Vagina (tissue), 2 donors: ENCODE measurements around the gene C12orf42. TPM values are rescaled to one million over a fixed set of nuclear protein-coding genes. Genes with fewer than 3 reads are reported as not detected.

Experiments used
- DNase-seq, 2 donors: peaks; one replicate each; pipeline ENCODE4 v3.0.0-alpha.2; 2017; ENCODE audit errors: extremely low spot score in 2 of 2
- H3K27ac ChIP-seq: fragments of 200-600 bp; sonication (generic); one replicate; pipeline ENCODE4 v1.5.1; 2019
- H3K27me3 ChIP-seq: fragments of 200-600 bp; sonication (generic); one replicate; pipeline ENCODE4 v1.5.1; 2019
- H3K36me3 ChIP-seq, 2 donors: fragments of 200-600 bp; sonication (generic); one replicate each; pipeline ENCODE4 v1.5.1; 2017 to 2019
- H3K4me1 ChIP-seq: fragments of 200-600 bp; sonication (generic); one replicate; pipeline ENCODE4 v1.5.1; 2019
- H3K4me3 ChIP-seq, 2 donors: fragments of 200-600 bp; sonication (generic); 1 replicate in 1 of 2; 2 replicates in 1 of 2; pipeline ENCODE4 v1.5.1; 2016 to 2019
- H3K9me3 ChIP-seq: fragments of 200-600 bp; sonication (generic); one replicate; pipeline ENCODE4 v1.5.1; 2019
- CTCF ChIP-seq, 3 experiments: fragments of 450-650 bp in 2 of 3; fragments of 200-600 bp in 1 of 3; sonication (generic) in 1 of 3; IDR thresholded peaks; one replicate each; pipeline ENCODE4 v1.5.1; 2017 to 2019; ENCODE audit warnings: antibody characterized with exemption in 3 of 3, mild to moderate bottlenecking in 2 of 3, moderate library complexity in 2 of 3
- POLR2A ChIP-seq, 2 donors: fragments of 450-650 bp; IDR thresholded peaks; one replicate each; pipeline ENCODE4 v1.6.1; 2017; ENCODE audit warnings: antibody characterized with exemption in 2 of 2, mild to moderate bottlenecking in 2 of 2, moderate library complexity in 2 of 2
- POLR2AphosphoS5 ChIP-seq, 2 donors: sonication (generic); formaldehyde crosslinking; IDR thresholded peaks; one replicate each; pipeline ENCODE4 v1.9.0; 2017; ENCODE audit warnings: antibody characterized with exemption in 2 of 2, mild to moderate bottlenecking in 2 of 2, low read depth in 1 of 2; ENCODE audit not compliant: insufficient read depth in 1 of 2
- intact Hi-C: fragments of 100-400 bp; cut with DNase I; formaldehyde crosslinking; loops from one replicate; pipeline ENCODE4 v1.15.1; 2023
- total RNA-seq: library from RNA; depleted of rRNA; stranded (reverse); fragments of >200 nt; gene quantifications from one replicate; pipeline ENCODE4 v1.2.3, GENCODE V29; 2016

C12orf42 gene
- total RNA-seq, 1 donor from 2014 or later, result not detected

- no peaks in the 10 kb centered on the region for H3K9me3 ChIP-seq
- no peak for TF ChIP-seq POLR2AphosphoS5 (IDR thresholded peaks at IDR 0.05; ENCODE audit: insufficient read depth in 1 of 2, low read depth in 1 of 2)
- TF ChIP-seq POLR2A (IDR thresholded peaks at IDR 0.05), result no peak
- TF ChIP-seq CTCF (IDR thresholded peaks at IDR 0.05), result no peak
- no peaks in the 10 kb centered on the region for H3K4me1 ChIP-seq
- H3K4me3 ChIP-seq, result no peak overlapping the region
- H3K27me3 ChIP-seq, result no peaks in the 10 kb centered on the region
- H3K27ac ChIP-seq, result no peak overlapping the region
- intact Hi-C loops, result no loop called here
- no peak for DNase-seq
- no peaks in the 10 kb centered on the region for H3K36me3 ChIP-seq
Observed at GRCh38 chr12:103401421-103401820, 94.3 kb downstream of the C12orf42 start.

GRCh38 chr12:103399986-103400385 is 95.8 kb downstream of the C12orf42 start:
- H3K27ac ChIP-seq, result no peak overlapping the region
- no peak for DNase-seq
- no peaks in the 10 kb centered on the region for H3K36me3 ChIP-seq
- intact Hi-C loops, result no loop called here
- H3K9me3 ChIP-seq, result no peaks in the 10 kb centered on the region
- H3K4me3 ChIP-seq, result no peak overlapping the region
- H3K4me1 ChIP-seq, result no peaks in the 10 kb centered on the region
- TF ChIP-seq POLR2AphosphoS5 (IDR thresholded peaks at IDR 0.05; ENCODE audit: insufficient read depth in 1 of 2, low read depth in 1 of 2), result no peak
- no peak for TF ChIP-seq CTCF (IDR thresholded peaks at IDR 0.05)
- TF ChIP-seq POLR2A (IDR thresholded peaks at IDR 0.05), result no peak
- no peaks in the 10 kb centered on the region for H3K27me3 ChIP-seq

- H3K27me3 ChIP-seq, result no peaks in the 10 kb centered on the region
- no peaks in the 10 kb centered on the region for H3K36me3 ChIP-seq
- DNase-seq, result no peak
- no peaks in the 10 kb centered on the region for H3K4me1 ChIP-seq
- H3K9me3 ChIP-seq, result no peaks in the 10 kb centered on the region
- no peak overlapping the region for H3K27ac ChIP-seq
- no peak for TF ChIP-seq POLR2A (IDR thresholded peaks at IDR 0.05)
- no peak overlapping the region for H3K4me3 ChIP-seq
- intact Hi-C loops, result no loop called here
Observed at GRCh38 chr12:103397536-103397935, 98.2 kb downstream of the C12orf42 start.

DNA sequence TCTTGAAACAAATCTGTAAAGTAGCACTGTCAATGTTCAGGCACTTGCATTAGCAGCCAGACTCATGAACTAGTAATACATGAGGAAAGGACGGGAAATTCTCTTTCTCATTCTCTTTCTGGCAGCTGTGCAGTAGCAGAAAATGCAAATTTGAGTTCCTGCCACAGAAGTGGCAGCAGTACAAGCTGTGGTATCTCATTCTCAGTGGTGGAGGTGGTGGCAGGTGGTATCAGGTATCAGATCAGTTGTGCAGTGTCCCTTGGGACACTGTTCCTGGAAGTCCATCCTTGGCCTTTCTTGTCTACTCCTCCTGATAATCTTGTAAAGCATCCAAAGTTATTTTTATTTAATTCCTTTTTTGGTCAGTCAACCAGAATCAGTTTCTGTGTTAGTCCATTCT is 103.0 kb downstream of the C12orf42 start:
- Histone ChIP-seq H3K36me3 (no peaks in the 10 kb centered on the region), H3K9me3 (no peaks in the 10 kb centered on the region), H3K4me1 (no peaks in the 10 kb centered on the region), H3K27me3 (no peaks in the 10 kb centered on the region), H3K27ac (no peak overlapping the region), H3K4me3 (no peak overlapping the region)
- no peak for TF ChIP-seq POLR2AphosphoS5 (IDR thresholded peaks at IDR 0.05; ENCODE audit: insufficient read depth in 1 of 2, low read depth in 1 of 2)
- no peak for TF ChIP-seq POLR2A (IDR thresholded peaks at IDR 0.05)
- TF ChIP-seq CTCF (IDR thresholded peaks at IDR 0.05), result no peak
- no peak for DNase-seq
- intact Hi-C loops, result no loop called here

DNA sequence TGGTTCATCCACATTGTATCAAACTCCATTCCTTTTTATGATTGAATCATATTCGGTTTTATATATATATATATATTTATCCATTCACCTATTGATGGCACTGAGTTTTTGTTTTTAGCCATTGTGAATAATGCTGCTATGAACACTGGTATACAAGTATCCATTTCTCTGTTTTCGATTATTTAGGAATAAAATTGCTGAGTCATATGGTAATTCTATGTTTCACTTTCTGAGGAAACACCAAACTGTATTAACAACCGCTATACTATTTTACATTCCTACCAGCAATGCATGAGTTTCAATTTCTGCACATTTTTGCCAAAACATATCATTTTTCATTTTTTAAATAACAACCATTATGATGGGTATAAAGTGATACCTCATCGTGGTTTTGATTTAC is 104.7 kb downstream of the C12orf42 start:
- Histone ChIP-seq H3K9me3 (no peaks in the 10 kb centered on the region), H3K36me3 (no peaks in the 10 kb centered on the region), H3K27me3 (no peaks in the 10 kb centered on the region), H3K4me3 (no peak overlapping the region), H3K27ac (no peak overlapping the region), H3K4me1 (no peaks in the 10 kb centered on the region)
- intact Hi-C loops, result no loop called here
- TF ChIP-seq POLR2AphosphoS5 (IDR thresholded peaks at IDR 0.05; ENCODE audit: insufficient read depth in 1 of 2, low read depth in 1 of 2), result no peak
- TF ChIP-seq CTCF (IDR thresholded peaks at IDR 0.05), result no peak
- TF ChIP-seq POLR2A (IDR thresholded peaks at IDR 0.05), result no peak
- no peak for DNase-seq

- H3K9me3 ChIP-seq, result no peaks in the 10 kb centered on the region
- DNase-seq, result no peak
Observed at GRCh38 chr12:103387385-103387784, 108.4 kb downstream of the C12orf42 start.

More at GRCh38 chr12:103387385-103387784, 108.4 kb downstream of the C12orf42 start:
- Histone ChIP-seq H3K36me3 (no peaks in the 10 kb centered on the region), H3K27ac (no peak overlapping the region), H3K27me3 (no peaks in the 10 kb centered on the region), H3K4me3 (no peak overlapping the region), H3K4me1 (no peaks in the 10 kb centered on the region)
- TF ChIP-seq POLR2AphosphoS5 (IDR thresholded peaks at IDR 0.05; ENCODE audit: insufficient read depth in 1 of 2, low read depth in 1 of 2), result no peak
- no peak for TF ChIP-seq CTCF (IDR thresholded peaks at IDR 0.05)
- TF ChIP-seq POLR2A (IDR thresholded peaks at IDR 0.05), result no peak
- intact Hi-C loops, result no loop called here
